ENCODE data around the gene SLC16A9. TPM values are rescaled to one million over a fixed set of nuclear protein-coding genes. Genes with fewer than 3 reads are reported as not detected.

Gene SLC16A9
- polyA plus RNA-seq, 1 of the 3 experiments (the other 2 are of a cell fraction): 4.7 TPM

DNA sequence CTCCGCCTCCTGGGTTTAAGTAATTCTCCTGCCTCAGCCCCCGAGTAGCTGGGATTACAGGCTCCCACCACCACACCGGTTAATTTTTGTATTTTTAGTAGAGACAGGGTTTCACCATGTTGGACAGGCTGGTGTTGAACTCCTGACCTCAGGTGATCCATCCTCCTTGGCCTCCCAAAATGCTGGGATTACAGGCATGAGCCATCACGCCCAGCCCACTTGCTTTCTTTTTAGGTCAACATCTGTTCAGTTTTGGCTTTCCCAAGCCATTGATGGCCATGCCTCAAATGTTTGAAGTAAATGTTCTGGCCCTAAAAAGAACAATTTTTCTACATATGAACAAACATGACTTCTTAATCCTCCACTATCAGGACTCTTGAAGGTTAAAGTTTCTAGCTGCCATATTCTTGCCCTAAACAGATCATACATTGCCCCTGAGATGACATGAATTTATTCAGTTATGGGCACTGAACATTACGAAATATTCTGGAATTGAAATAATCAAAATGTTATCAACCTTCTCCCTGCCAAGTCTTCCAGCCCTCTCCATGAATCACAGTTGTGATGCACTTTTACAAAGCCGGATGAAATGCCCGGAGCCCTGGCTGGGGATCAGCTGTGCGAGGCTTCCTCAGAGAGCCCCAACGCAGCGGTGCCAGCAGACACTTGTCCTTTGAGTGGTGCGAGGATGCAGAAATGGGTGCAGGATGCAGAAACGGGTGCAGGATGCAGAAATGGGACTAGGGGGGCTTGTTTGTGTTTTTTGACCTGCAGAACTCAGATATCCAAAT, 40.7 kb upstream of the SLC16A9 start:
- Histone ChIP-seq H3K79me2 (ENCODE audit: insufficient read depth) (no peaks in the 10 kb centered on the region), H3K27ac (ENCODE audit: low read depth in 2 of 2, low read length in 1 of 2) (no peak overlapping the region), H3K4me3 (ENCODE audit: low read depth in 2 of 2, low read length in 1 of 2) (no peak overlapping the region), H3K4me1 (ENCODE audit: control insufficient read depth in 1 of 2, insufficient read depth in 2 of 2, low read depth in 1 of 2, low read length in 1 of 2) (no peaks in the 10 kb centered on the region), H3K4me2 (no peak overlapping the region), H3K9ac (no peak overlapping the region), H3K9me2 (no peaks in the 10 kb centered on the region), H3F3A (replicated peaks; ENCODE audit: insufficient read depth) (no peaks in the 10 kb centered on the region), H3K27me3 (ENCODE audit: insufficient read depth) (no peaks in the 10 kb centered on the region; the same call in 1 of the 2 replicates), H4K20me1 (ENCODE audit: insufficient read depth) (no peaks in the 10 kb centered on the region), H2AFZ (ENCODE audit: low read depth) (no peak overlapping the region), H3K9me3 (no peaks in the 10 kb centered on the region), H3K36me3 (replicated peaks in 1 of 2; ENCODE audit: control insufficient read depth in 1 of 2, insufficient read depth in 2 of 2, low read length in 1 of 2) (no peaks in the 10 kb centered on the region)
- ChIA-PET CTCF (no interaction called here), POLR2A (no interaction called here)
- no peak for DNase-seq
- no peak for TF ChIP-seq SIN3A (IDR thresholded peaks at IDR 0.05; ENCODE audit: borderline replicate concordance, low read depth, low read length)
- TF ChIP-seq SMC3 (IDR thresholded peaks at IDR 0.05; ENCODE audit: low read depth, low read length): no peak
- no peak for TF ChIP-seq FOXM1 (IDR thresholded peaks at IDR 0.05; ENCODE audit: low read depth)
- TF ChIP-seq GABPA (IDR thresholded peaks at IDR 0.05; ENCODE audit: low read depth): no peak
- no peak for TF ChIP-seq RFX5 (IDR thresholded peaks at IDR 0.05; ENCODE audit: low read length)
- TF ChIP-seq MXI1 (IDR thresholded peaks at IDR 0.05; ENCODE audit: low read depth, low read length): no peak
- no peak for TF ChIP-seq FOSL2 (IDR thresholded peaks at IDR 0.05; ENCODE audit: borderline replicate concordance, low read depth)
- TF ChIP-seq RAD21 (IDR thresholded peaks at IDR 0.05; ENCODE audit: low read length): no peak
- no peak for TF ChIP-seq RXRA (IDR thresholded peaks at IDR 0.05; ENCODE audit: borderline replicate concordance, low read depth)
- TF ChIP-seq, protein P1, sequence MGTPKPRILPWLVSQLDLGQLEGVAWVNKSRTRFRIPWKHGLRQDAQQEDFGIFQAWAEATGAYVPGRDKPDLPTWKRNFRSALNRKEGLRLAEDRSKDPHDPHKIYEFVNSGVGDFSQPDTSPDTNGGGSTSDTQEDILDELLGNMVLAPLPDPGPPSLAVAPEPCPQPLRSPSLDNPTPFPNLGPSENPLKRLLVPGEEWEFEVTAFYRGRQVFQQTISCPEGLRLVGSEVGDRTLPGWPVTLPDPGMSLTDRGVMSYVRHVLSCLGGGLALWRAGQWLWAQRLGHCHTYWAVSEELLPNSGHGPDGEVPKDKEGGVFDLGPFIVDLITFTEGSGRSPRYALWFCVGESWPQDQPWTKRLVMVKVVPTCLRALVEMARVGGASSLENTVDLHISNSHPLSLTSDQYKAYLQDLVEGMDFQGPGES (IDR thresholded peaks at IDR 0.05; ENCODE audit: low read depth, low read length): no peak
- TF ChIP-seq, protein P2, sequence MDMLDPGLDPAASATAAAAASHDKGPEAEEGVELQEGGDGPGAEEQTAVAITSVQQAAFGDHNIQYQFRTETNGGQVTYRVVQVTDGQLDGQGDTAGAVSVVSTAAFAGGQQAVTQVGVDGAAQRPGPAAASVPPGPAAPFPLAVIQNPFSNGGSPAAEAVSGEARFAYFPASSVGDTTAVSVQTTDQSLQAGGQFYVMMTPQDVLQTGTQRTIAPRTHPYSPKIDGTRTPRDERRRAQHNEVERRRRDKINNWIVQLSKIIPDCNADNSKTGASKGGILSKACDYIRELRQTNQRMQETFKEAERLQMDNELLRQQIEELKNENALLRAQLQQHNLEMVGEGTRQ (IDR thresholded peaks at IDR 0.05; ENCODE audit: borderline replicate concordance, low read depth, low read length): no peak
- TF ChIP-seq GATA2 (CRISPR knock-in tag; IDR thresholded peaks at IDR 0.05): no peak
- 71% methylated on average over 8 of the region's 12 CpGs for WGBS (ENCODE audit: low lambda C conversion rate)

DNA sequence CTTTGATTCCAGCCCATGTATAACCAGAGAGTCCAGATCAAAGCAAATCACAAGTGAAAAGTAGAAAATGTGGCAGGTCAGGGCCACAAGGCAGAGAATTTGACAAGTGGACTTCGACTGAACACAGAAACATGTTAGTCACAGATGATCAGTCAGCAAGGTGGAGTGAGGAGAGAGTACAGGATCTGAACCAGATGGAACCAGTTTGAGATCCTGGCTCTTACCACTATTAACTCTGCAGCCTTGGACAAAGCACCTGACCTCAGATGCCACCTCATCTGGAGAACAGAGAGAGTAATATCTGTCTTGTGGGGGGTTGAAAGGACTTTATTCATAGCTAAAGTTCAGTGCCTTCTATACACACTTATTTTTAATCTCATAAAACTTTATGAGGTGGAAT, 39.2 kb upstream of the SLC16A9 start:
- H3K27me3 ChIP-seq (ENCODE audit: insufficient read depth): no peaks in the 10 kb centered on the region; the same call in 1 of the 2 replicates
- no peak for TF ChIP-seq FOSL2 (IDR thresholded peaks at IDR 0.05; ENCODE audit: borderline replicate concordance, low read depth)
- WGBS (ENCODE audit: low lambda C conversion rate): 23% methylated on average over 1 of the region's 1 CpG
- H3K9me2 ChIP-seq: no peaks in the 10 kb centered on the region
- no peaks in the 10 kb centered on the region for H3K4me1 ChIP-seq (ENCODE audit: control insufficient read depth in 1 of 2, insufficient read depth in 2 of 2, low read depth in 1 of 2, low read length in 1 of 2)
- H3K9ac ChIP-seq: no peak overlapping the region
- H3K9me3 ChIP-seq: no peaks in the 10 kb centered on the region
- H3F3A ChIP-seq (replicated peaks; ENCODE audit: insufficient read depth): no peaks in the 10 kb centered on the region
- ChIA-PET CTCF (no interaction called here), POLR2A (no interaction called here)
- H3K4me2 ChIP-seq: no peak overlapping the region
- H2AFZ ChIP-seq (ENCODE audit: low read depth): no peak overlapping the region
- H3K36me3 ChIP-seq (replicated peaks in 1 of 2; ENCODE audit: control insufficient read depth in 1 of 2, insufficient read depth in 2 of 2, low read length in 1 of 2): no peaks in the 10 kb centered on the region
- no peaks in the 10 kb centered on the region for H3K79me2 ChIP-seq (ENCODE audit: insufficient read depth)
- H3K27ac ChIP-seq (ENCODE audit: low read depth in 2 of 2, low read length in 1 of 2): no peak overlapping the region
- no peaks in the 10 kb centered on the region for H4K20me1 ChIP-seq (ENCODE audit: insufficient read depth)
- no peak overlapping the region for H3K4me3 ChIP-seq (ENCODE audit: low read depth in 2 of 2, low read length in 1 of 2)
- no peak for DNase-seq
